SJCRH30 (cell line): ENCODE measurements around the gene XRCC5. TPM values are rescaled to one million over a fixed set of nuclear protein-coding genes. Genes with fewer than 3 reads are reported as not detected.

Experiments
- total RNA-seq: library from RNA; depleted of rRNA; stranded (reverse); fragments of >200 nt; shearing (Covaris generic); gene quantifications from 2 replicates; pipeline ENCODE4 v1.2.3, GENCODE V29; 2014; rRNA removed

XRCC5 gene
- total RNA-seq, 1 experiment from 2014 or later = 483 TPM

Other genes with a start within 250 kb of the XRCC5 start
- 10.3 and 11.1 TPM in 2 replicates for gene MREG, start 95.8 kb upstream of the XRCC5 start, total RNA-seq
- 20.5 and 21.0 TPM in 2 replicates for gene PECR, start 27.5 kb upstream of the XRCC5 start, total RNA-seq
- gene TMEM169, start 27.4 kb upstream of the XRCC5 start, total RNA-seq = 6.6 and 8.2 TPM in 2 replicates